ENCODE results near the gene OMA1.

OMA1 gene

GRCh38 chr1:58438468-58438867 is 108.1 kb downstream of the OMA1 start:
- no peak overlapping the region for H3K4me3 ChIP-seq (ENCODE audit: low read depth, low read length, poor library complexity, severe bottlenecking)
- no peaks in the 10 kb centered on the region for H3K27me3 ChIP-seq (ENCODE audit: insufficient read depth, low read length)
- no peak overlapping the region for H2AFZ ChIP-seq (ENCODE audit: low read length)
- no peak overlapping the region for H3K4me2 ChIP-seq (ENCODE audit: low read length)
- TF ChIP-seq CTCF (IDR thresholded peaks at IDR 0.05; ENCODE audit: low read length) (no peak), EZH2 (IDR thresholded peaks at IDR 0.05; ENCODE audit: borderline replicate concordance, low read length) (no peak)
- no peaks in the 10 kb centered on the region for H3K4me1 ChIP-seq (ENCODE audit: insufficient read depth, low read length, severe bottlenecking)
- H3K79me2 ChIP-seq (ENCODE audit: insufficient read depth, low read length), result no peaks in the 10 kb centered on the region
- no peaks in the 10 kb centered on the region for H4K20me1 ChIP-seq (ENCODE audit: insufficient read depth, low read length)
- no peak overlapping the region for H3K27ac ChIP-seq (ENCODE audit: low read depth, low read length, poor library complexity, severe bottlenecking)
- no peaks in the 10 kb centered on the region for H3K9me3 ChIP-seq (ENCODE audit: low read length)
- no peaks in the 10 kb centered on the region for H3F3A ChIP-seq (ENCODE audit: insufficient read depth, low read length)
- H3K36me3 ChIP-seq (ENCODE audit: insufficient read depth, low read length), result no peaks in the 10 kb centered on the region
- H3K9me2 ChIP-seq (ENCODE audit: low read depth, low read length), result no peaks in the 10 kb centered on the region
- H3K9ac ChIP-seq (ENCODE audit: low read length), result no peak overlapping the region

DNA sequence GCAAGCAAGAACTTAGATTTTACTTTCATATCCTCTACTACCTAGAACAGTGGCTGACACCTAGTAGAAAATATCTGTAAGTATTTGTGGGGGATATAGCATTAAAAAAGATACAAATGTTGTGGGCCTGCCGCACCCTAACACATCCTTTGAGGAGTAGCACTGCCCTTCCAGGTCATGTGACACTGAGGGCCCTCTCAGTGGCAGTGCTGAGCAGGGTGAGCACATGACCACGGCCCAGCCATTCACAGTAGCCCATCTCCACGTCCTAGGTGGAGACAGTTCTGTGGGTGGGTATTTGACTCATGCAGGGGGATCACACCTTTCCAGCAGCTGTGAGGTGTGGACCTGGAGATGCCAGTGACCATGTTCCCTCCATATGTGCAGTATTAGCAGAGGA is 108.9 kb downstream of the OMA1 start:
- H3K27me3 ChIP-seq (ENCODE audit: insufficient read depth, low read length), result no peaks in the 10 kb centered on the region
- no peaks in the 10 kb centered on the region for H3K9me3 ChIP-seq (ENCODE audit: low read length)
- no peak overlapping the region for H2AFZ ChIP-seq (ENCODE audit: low read length)
- H3K27ac ChIP-seq (ENCODE audit: low read depth, low read length, poor library complexity, severe bottlenecking), result no peak overlapping the region
- H3K9me2 ChIP-seq (ENCODE audit: low read depth, low read length), result no peaks in the 10 kb centered on the region
- H3K36me3 ChIP-seq (ENCODE audit: insufficient read depth, low read length), result no peaks in the 10 kb centered on the region
- H3K4me2 ChIP-seq (ENCODE audit: low read length), result no peak overlapping the region
- no peaks in the 10 kb centered on the region for H3K4me1 ChIP-seq (ENCODE audit: insufficient read depth, low read length, severe bottlenecking)
- H3K9ac ChIP-seq (ENCODE audit: low read length), result no peak overlapping the region
- H3K4me3 ChIP-seq (ENCODE audit: low read depth, low read length, poor library complexity, severe bottlenecking), result no peak overlapping the region
- no peaks in the 10 kb centered on the region for H3F3A ChIP-seq (ENCODE audit: insufficient read depth, low read length)
- H3K79me2 ChIP-seq (ENCODE audit: insufficient read depth, low read length), result no peaks in the 10 kb centered on the region
- TF ChIP-seq EZH2 (IDR thresholded peaks at IDR 0.05; ENCODE audit: borderline replicate concordance, low read length), result no peak
- no peaks in the 10 kb centered on the region for H4K20me1 ChIP-seq (ENCODE audit: insufficient read depth, low read length)

GRCh38 chr1:58436615-58437297 is 109.8 kb downstream of the OMA1 start:
- Histone ChIP-seq H2AFZ (ENCODE audit: low read length) (no peak overlapping the region), H4K20me1 (ENCODE audit: insufficient read depth, low read length) (no peaks in the 10 kb centered on the region), H3K9ac (ENCODE audit: low read length) (no peak overlapping the region), H3K9me3 (ENCODE audit: low read length) (no peaks in the 10 kb centered on the region), H3K4me2 (ENCODE audit: low read length) (no peak overlapping the region), H3F3A (ENCODE audit: insufficient read depth, low read length) (no peaks in the 10 kb centered on the region), H3K4me3 (ENCODE audit: low read depth, low read length, poor library complexity, severe bottlenecking) (no peak overlapping the region), H3K27me3 (ENCODE audit: insufficient read depth, low read length) (no peaks in the 10 kb centered on the region), H3K36me3 (ENCODE audit: insufficient read depth, low read length) (no peaks in the 10 kb centered on the region), H3K27ac (ENCODE audit: low read depth, low read length, poor library complexity, severe bottlenecking) (no peak overlapping the region), H3K4me1 (ENCODE audit: insufficient read depth, low read length, severe bottlenecking) (no peaks in the 10 kb centered on the region), H3K9me2 (ENCODE audit: low read depth, low read length) (no peaks in the 10 kb centered on the region), H3K79me2 (ENCODE audit: insufficient read depth, low read length) (no peaks in the 10 kb centered on the region)
- TF ChIP-seq CTCF (IDR thresholded peaks at IDR 0.05; ENCODE audit: low read length), result no peak
- no peak for TF ChIP-seq EZH2 (IDR thresholded peaks at IDR 0.05; ENCODE audit: borderline replicate concordance, low read length)

- TF ChIP-seq EZH2 (IDR thresholded peaks at IDR 0.05; ENCODE audit: borderline replicate concordance, low read length), result no peak
- no peak for TF ChIP-seq CTCF (IDR thresholded peaks at IDR 0.05; ENCODE audit: low read length)
- Histone ChIP-seq H3K79me2 (ENCODE audit: insufficient read depth, low read length) (no peaks in the 10 kb centered on the region), H3K36me3 (ENCODE audit: insufficient read depth, low read length) (no peaks in the 10 kb centered on the region), H2AFZ (ENCODE audit: low read length) (no peak overlapping the region), H4K20me1 (ENCODE audit: insufficient read depth, low read length) (no peaks in the 10 kb centered on the region), H3K4me2 (ENCODE audit: low read length) (no peak overlapping the region), H3K27me3 (ENCODE audit: insufficient read depth, low read length) (no peaks in the 10 kb centered on the region), H3K9me3 (ENCODE audit: low read length) (no peaks in the 10 kb centered on the region), H3K9ac (ENCODE audit: low read length) (no peak overlapping the region), H3K27ac (ENCODE audit: low read depth, low read length, poor library complexity, severe bottlenecking) (no peak overlapping the region), H3F3A (ENCODE audit: insufficient read depth, low read length) (no peaks in the 10 kb centered on the region), H3K4me3 (ENCODE audit: low read depth, low read length, poor library complexity, severe bottlenecking) (no peak overlapping the region), H3K9me2 (ENCODE audit: low read depth, low read length) (no peaks in the 10 kb centered on the region), H3K4me1 (ENCODE audit: insufficient read depth, low read length, severe bottlenecking) (no peaks in the 10 kb centered on the region)
Measured at GRCh38 chr1:58435376-58435775, 111.2 kb downstream of the OMA1 start.
